OCI-LY7 (cell line): ENCODE data around the gene LYSMD2. TPM values are rescaled to one million over a fixed set of nuclear protein-coding genes. Genes with fewer than 3 reads are reported as not detected.

Source experiments
- BruUV-seq: library from RNA; stranded (reverse); fragments of 400-500 nt; replicated peaks from 2 replicates; lab custom pipeline; 2021; lab: Mats Ljungman, UMichigan
- CTCF ChIA-PET: fragments of 300-600 bp; sonication (Branson Sonifier 250); formaldehyde crosslinking; loops from one replicate; lab custom pipeline; 2022; ENCODE audit warnings: antibody characterized with exemption; ENCODE audit not compliant: unreplicated experiment; lab: Charles Lee
- POLR2A ChIA-PET: fragments of 300-600 bp; sonication (Branson Sonifier 250); formaldehyde crosslinking; loops from one replicate; lab custom pipeline; 2022; ENCODE audit warnings: antibody characterized with exemption; lab: Charles Lee
- DNase-seq: peaks from one replicate; pipeline ENCODE4 v3.0.0-alpha.2; 2015; ENCODE audit warnings: low spot score
- H2AFZ ChIP-seq: fragments of 200-600 bp; sonication (generic), shearing (Covaris generic); 2 replicates; pipeline ENCODE4 v1.6.1; 2014; ENCODE audit warnings: mild to moderate bottlenecking, antibody characterized with exemption, low read length, moderate library complexity
- H3K27ac ChIP-seq: fragments of 200-600 bp; sonication (generic); 2 replicates; pipeline ENCODE4 v1.5.1; 2014; ENCODE audit warnings: mixed run types, low read depth, mild to moderate bottlenecking, moderate library complexity, low read length, inconsistent platforms; ENCODE audit not compliant: poor library complexity, severe bottlenecking
- H3K36me3 ChIP-seq: fragments of 200-600 bp; sonication (generic); 2 replicates; pipeline ENCODE4 v1.6.1; 2014; ENCODE audit warnings: mild to moderate bottlenecking, antibody characterized with exemption, low read length, moderate library complexity, mixed read lengths; ENCODE audit not compliant: insufficient read depth
- H3K4me1 ChIP-seq: fragments of 200-600 bp; sonication (generic); 2 replicates; pipeline ENCODE4 v1.5.1; 2014; ENCODE audit warnings: mild to moderate bottlenecking, low read length; ENCODE audit not compliant: insufficient read depth, poor library complexity, severe bottlenecking
- H3K4me2 ChIP-seq: fragments of 200-600 bp; sonication (generic); 2 replicates; pipeline ENCODE4 v1.6.1; 2014; ENCODE audit warnings: mild to moderate bottlenecking, low read length
- H3K4me3 ChIP-seq: fragments of 200-600 bp; sonication (generic); 2 replicates; pipeline ENCODE4 v1.5.1; 2014; ENCODE audit warnings: mild to moderate bottlenecking, low read depth, low read length; ENCODE audit not compliant: poor library complexity, severe bottlenecking
- H3K79me2 ChIP-seq: fragments of 200-600 bp; sonication (generic); 2 replicates; pipeline ENCODE4 v1.6.1; 2016; ENCODE audit warnings: low read depth, mild to moderate bottlenecking, low read length, moderate library complexity, mixed read lengths; ENCODE audit not compliant: insufficient read depth
- H3K9me2 ChIP-seq: fragments of 200-600 bp; sonication (generic); 2 replicates; pipeline ENCODE4 v1.6.1; 2016; ENCODE audit warnings: mild to moderate bottlenecking, low read length, mixed read lengths; ENCODE audit not compliant: insufficient read depth
- H3K9me3 ChIP-seq: fragments of 200-600 bp; sonication (generic); 2 replicates; pipeline ENCODE4 v1.6.1; 2014; ENCODE audit warnings: mild to moderate bottlenecking, mixed run types, low read length, mixed read lengths
- H4K20me1 ChIP-seq: fragments of 200-600 bp; sonication (generic); 2 replicates; pipeline ENCODE4 v1.6.1; 2014; ENCODE audit warnings: mild to moderate bottlenecking, antibody characterized with exemption, low read length, moderate library complexity, mixed read lengths; ENCODE audit not compliant: insufficient read depth
- EZH2phosphoT487 ChIP-seq: fragments of 200-600 bp; sonication (generic); IDR thresholded peaks from 2 replicates; pipeline ENCODE4 v1.6.1; 2018; ENCODE audit warnings: low read depth, borderline replicate concordance, mild to moderate bottlenecking, mixed run types, antibody characterized with exemption, low read length, moderate library complexity, mixed read lengths
- intact Hi-C: fragments of 100-400 bp; cut with micrococcal nuclease; formaldehyde crosslinking; loops from one replicate; pipeline ENCODE4 v1.10.0; 2022; ENCODE audit not compliant: unreplicated experiment
- total RNA-seq, 2 experiments: library from RNA; depleted of rRNA in 1 of 2; stranded (reverse); fragments of >200 nt in 1 of 2; shearing (Covaris generic) in 1 of 2; gene quantifications; 2 replicates each; pipeline ENCODE4 v1.2.3, GENCODE V29; 2014 to 2022
- TF ChIP-seq, protein P1 (sequence below): fragments of 200-600 bp; sonication (generic); conservative IDR thresholded peaks from 2 replicates; pipeline ENCODE4 v1.5.1; 2014; ENCODE audit warnings: mild to moderate bottlenecking, antibody characterized with exemption, low read length, moderate library complexity, mixed read lengths

LYSMD2 gene
- total RNA-seq, 2 experiments from 2014 or later: 0.89 TPM; not detected in 1

DNA sequence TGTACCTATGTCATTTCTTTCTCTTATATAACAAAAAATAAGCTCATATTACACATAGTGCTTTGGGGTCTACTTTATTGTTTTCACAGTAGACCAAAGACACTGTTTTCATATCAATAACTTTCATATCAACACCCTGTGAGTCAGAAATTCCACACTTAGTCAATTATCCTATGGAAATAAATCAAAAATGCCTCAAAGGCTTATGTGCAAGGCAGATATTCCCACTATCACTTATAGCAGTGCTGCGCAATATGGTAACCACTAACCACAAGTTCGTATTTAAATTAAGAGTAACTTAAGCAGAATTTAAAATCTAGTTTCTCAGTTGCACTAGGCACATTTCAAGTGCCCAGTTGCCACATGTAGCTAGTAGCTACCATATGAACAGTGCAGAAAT is 40.3 kb downstream of the LYSMD2 start:
- no TSS peak for BruUV-seq
- no peak overlapping the region for H2AFZ ChIP-seq
- no peaks in the 10 kb centered on the region for H3K9me2 ChIP-seq
- H3K4me3 ChIP-seq: no peak overlapping the region
- no peak overlapping the region for H3K4me2 ChIP-seq
- TF ChIP-seq EZH2phosphoT487: no peak
- TF ChIP-seq, protein P1, sequence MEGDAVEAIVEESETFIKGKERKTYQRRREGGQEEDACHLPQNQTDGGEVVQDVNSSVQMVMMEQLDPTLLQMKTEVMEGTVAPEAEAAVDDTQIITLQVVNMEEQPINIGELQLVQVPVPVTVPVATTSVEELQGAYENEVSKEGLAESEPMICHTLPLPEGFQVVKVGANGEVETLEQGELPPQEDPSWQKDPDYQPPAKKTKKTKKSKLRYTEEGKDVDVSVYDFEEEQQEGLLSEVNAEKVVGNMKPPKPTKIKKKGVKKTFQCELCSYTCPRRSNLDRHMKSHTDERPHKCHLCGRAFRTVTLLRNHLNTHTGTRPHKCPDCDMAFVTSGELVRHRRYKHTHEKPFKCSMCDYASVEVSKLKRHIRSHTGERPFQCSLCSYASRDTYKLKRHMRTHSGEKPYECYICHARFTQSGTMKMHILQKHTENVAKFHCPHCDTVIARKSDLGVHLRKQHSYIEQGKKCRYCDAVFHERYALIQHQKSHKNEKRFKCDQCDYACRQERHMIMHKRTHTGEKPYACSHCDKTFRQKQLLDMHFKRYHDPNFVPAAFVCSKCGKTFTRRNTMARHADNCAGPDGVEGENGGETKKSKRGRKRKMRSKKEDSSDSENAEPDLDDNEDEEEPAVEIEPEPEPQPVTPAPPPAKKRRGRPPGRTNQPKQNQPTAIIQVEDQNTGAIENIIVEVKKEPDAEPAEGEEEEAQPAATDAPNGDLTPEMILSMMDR: no peak
- no peak overlapping the region for H3K27ac ChIP-seq
- H3K36me3 ChIP-seq: no peaks in the 10 kb centered on the region
- CTCF ChIA-PET: no interaction called here
- H3K79me2 ChIP-seq: no peaks in the 10 kb centered on the region
- intact Hi-C loops: no loop called here
- no peaks in the 10 kb centered on the region for H4K20me1 ChIP-seq
- H3K4me1 ChIP-seq: no peaks in the 10 kb centered on the region
- DNase-seq: no peak
- POLR2A ChIA-PET: interaction anchor here (0.6 kb wide), 1 partner anchor 543 kb away, joined by 4 read pairs; no protein-coding TSS in a partner anchor
- no peaks in the 10 kb centered on the region for H3K9me3 ChIP-seq

DNA sequence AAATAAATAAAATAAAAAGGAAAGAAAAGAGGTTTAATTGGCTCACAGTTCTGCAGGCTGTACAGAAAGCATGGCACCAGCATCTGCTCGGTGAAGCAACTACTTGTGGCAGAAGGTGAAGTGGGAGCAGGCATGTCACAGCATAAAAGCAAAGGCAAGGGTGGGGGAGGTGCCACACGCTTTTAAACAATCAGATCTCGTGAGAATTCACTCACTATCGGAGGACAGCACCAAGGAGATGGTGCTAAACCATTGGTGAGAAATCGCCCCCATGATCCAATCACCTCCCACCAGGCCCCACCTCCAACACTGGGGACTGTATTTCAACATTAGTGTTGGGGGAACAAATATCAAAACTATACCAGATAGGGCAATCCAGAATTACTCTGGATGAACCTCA is 40.9 kb downstream of the LYSMD2 start:
- Histone ChIP-seq H3K27ac (no peak overlapping the region), H4K20me1 (no peaks in the 10 kb centered on the region), H3K36me3 (no peaks in the 10 kb centered on the region), H2AFZ (no peak overlapping the region), H3K9me3 (no peaks in the 10 kb centered on the region), H3K9me2 (no peaks in the 10 kb centered on the region), H3K4me3 (no peak overlapping the region), H3K4me2 (no peak overlapping the region), H3K4me1 (no peaks in the 10 kb centered on the region), H3K79me2 (no peaks in the 10 kb centered on the region)
- CTCF ChIA-PET: no interaction called here
- DNase-seq: no peak
- no peak for TF ChIP-seq EZH2phosphoT487
- TF ChIP-seq, protein P1: no peak
- intact Hi-C loops: no loop called here
- POLR2A ChIA-PET: no interaction called here
- BruUV-seq: no TSS peak

DNA sequence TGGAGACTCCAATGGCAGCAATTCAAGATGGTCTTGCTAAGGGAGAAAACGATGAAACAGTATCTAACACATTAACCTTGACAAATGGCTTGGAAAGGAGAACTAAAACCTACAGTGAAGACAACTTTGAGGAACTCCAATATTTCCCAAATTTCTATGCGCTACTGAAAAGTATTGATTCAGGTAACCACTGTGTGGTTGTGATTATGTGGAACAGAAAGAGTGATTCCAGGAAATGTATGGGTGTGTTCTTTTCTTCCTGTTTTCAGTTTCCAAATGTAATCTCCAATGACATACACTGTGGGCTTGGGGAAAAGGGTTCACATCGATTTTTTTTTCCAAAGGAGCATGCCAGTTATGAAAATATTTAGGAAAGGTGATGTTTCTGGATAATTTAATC is 45.3 kb downstream of the LYSMD2 start:
- Histone ChIP-seq H3K36me3 (no peaks in the 10 kb centered on the region), H3K27ac (no peak overlapping the region), H3K4me1 (no peaks in the 10 kb centered on the region), H4K20me1 (no peaks in the 10 kb centered on the region), H3K4me3 (no peak overlapping the region), H3K4me2 (no peak overlapping the region), H3K9me2 (no peaks in the 10 kb centered on the region), H3K79me2 (no peaks in the 10 kb centered on the region), H3K9me3 (no peaks in the 10 kb centered on the region), H2AFZ (no peak overlapping the region)
- CTCF ChIA-PET: no interaction called here
- BruUV-seq: no TSS peak
- no peak for DNase-seq
- intact Hi-C loops: no loop called here
- TF ChIP-seq, protein P1: no peak
- TF ChIP-seq EZH2phosphoT487: no peak
- POLR2A ChIA-PET: interaction anchor here (0.5 kb wide), 1 partner anchor 13 kb away, joined by 3 read pairs; no protein-coding TSS in a partner anchor
